OCI-M2 (cell line): ENCODE data around the gene VSIG10L.
A peak's percentile ranks its signal among the peaks of the same experiment; 100 is the strongest.

Experiments used
- DNase-seq: peaks from one replicate; lab custom pipeline; 2025; ENCODE audit not compliant: unreplicated experiment; lab: John Stamatoyannopoulos, UW

The VSIG10L gene

GRCh38 chr19:51365965-51366388, 24.0 kb upstream of the VSIG10L start, which contains the start of gene ETFB:
Gene ETFB (minus strand): TSS chr19:51366388. CDS start chr19:51366326, 62 bp downstream.
- DNase-seq: no peak

GRCh38 chr19:51365211-51365964, 23.4 kb upstream of the VSIG10L start:
- peak; percentile 59 for DNase-seq

- DNase-seq: no peak
These were observed 22.5 kb upstream of the VSIG10L start for GRCh38 chr19:51364200-51365106.

GRCh38 chr19:51361239-51361638, 19.3 kb upstream of the VSIG10L start:
- DNase-seq: no peak

- no peak for DNase-seq
These were observed 17.4 kb upstream of the VSIG10L start for GRCh38 chr19:51359294-51359693.

- DNase-seq: no peak
These were observed 16.0 kb upstream of the VSIG10L start for GRCh38 chr19:51357952-51358351.

- no peak for DNase-seq
These were observed 14.3 kb upstream of the VSIG10L start for GRCh38 chr19:51356159-51356801.

- no peak for DNase-seq
These were observed 12.8 kb upstream of the VSIG10L start for GRCh38 chr19:51354742-51355148.

GRCh38 chr19:51354103-51354741, 12.3 kb upstream of the VSIG10L start:
- DNase-seq: no peak

- no peak for DNase-seq
These were observed 10.9 kb upstream of the VSIG10L start for GRCh38 chr19:51352783-51353360.

- no peak for DNase-seq
These were observed 9.5 kb upstream of the VSIG10L start for GRCh38 chr19:51351266-51351990.

- DNase-seq: no peak
These were observed 5.4 kb upstream of the VSIG10L start for GRCh38 chr19:51347209-51347928.

- DNase-seq: no peak
These were observed 4.8 kb upstream of the VSIG10L start for GRCh38 chr19:51346742-51347141.

GRCh38 chr19:51345076-51345620, 3.2 kb upstream of the VSIG10L start:
- DNase-seq: no peak

GRCh38 chr19:51342631-51343569, 961 bp upstream of the VSIG10L start:
- no peak for DNase-seq

GRCh38 chr19:51341066-51341465, 873 bp downstream of the VSIG10L start:
- no peak for DNase-seq

GRCh38 chr19:51339687-51340656, 2.0 kb downstream of the VSIG10L start:
- DNase-seq: peak; percentile 82
